Fibroblast of pulmonary artery (primary cell): Measurements from ENCODE around the gene TCF7L1.
A peak's percentile ranks its signal among the peaks of the same experiment; 100 is the strongest.

ENCODE experiments used
- DNase-seq: peaks from one replicate; pipeline ENCODE4 v3.0.0-alpha.2; 2010; ENCODE audit warnings: low read depth
- H3K4me3 ChIP-seq: replicated peaks from 2 replicates; pipeline ENCODE4 v1.5.1; 2011; ENCODE audit warnings: low read depth, mild to moderate bottlenecking, control low read depth, low read length, moderate library complexity
- CTCF ChIP-seq: IDR thresholded peaks from 2 replicates; pipeline ENCODE4 v1.5.1; 2011; ENCODE audit warnings: mild to moderate bottlenecking, control low read depth, low read length, inconsistent platforms; ENCODE audit errors: missing control alignments

The TCF7L1 gene

GRCh38 chr2:85132834-85133637 lies at the start of gene TCF7L1:
TCF7L1 (plus strand) TSS chr2:85133392; CDS start chr2:85133685, 293 bp downstream.
- DNase-seq, result peak; percentile 92
- TF ChIP-seq CTCF, result peak; percentile 74
- H3K4me3 ChIP-seq, result peak within 1 kb of the TSS; percentile 78

- no peak for TF ChIP-seq CTCF
- no peak overlapping the region for H3K4me3 ChIP-seq
Measured at GRCh38 chr2:85085563-85085962, 47.6 kb upstream of the TCF7L1 start.

GRCh38 chr2:85087541-85087940 lies 45.7 kb upstream of the TCF7L1 start:
- H3K4me3 ChIP-seq, result no peak overlapping the region
- no peak for DNase-seq

More at GRCh38 chr2:85085563-85085962, 47.6 kb upstream of the TCF7L1 start:
- DNase-seq, result no peak

GRCh38 chr2:85088921-85089320 lies 44.3 kb upstream of the TCF7L1 start:
- no peak for TF ChIP-seq CTCF
- DNase-seq, result no peak
- H3K4me3 ChIP-seq, result no peak overlapping the region

More at GRCh38 chr2:85087541-85087940, 45.7 kb upstream of the TCF7L1 start:
- TF ChIP-seq CTCF, result no peak

GRCh38 chr2:85089585-85089984 lies 43.6 kb upstream of the TCF7L1 start:
- no peak for DNase-seq
- H3K4me3 ChIP-seq, result no peak overlapping the region
- no peak for TF ChIP-seq CTCF

GRCh38 chr2:85091838-85092237 lies 41.4 kb upstream of the TCF7L1 start:
- TF ChIP-seq CTCF, result no peak
- DNase-seq, result no peak

GRCh38 chr2:85095094-85095493 lies 38.1 kb upstream of the TCF7L1 start:
- H3K4me3 ChIP-seq, result no peak overlapping the region
- DNase-seq, result peak; percentile 66
- no peak for TF ChIP-seq CTCF

More at GRCh38 chr2:85091838-85092237, 41.4 kb upstream of the TCF7L1 start:
- no peak overlapping the region for H3K4me3 ChIP-seq
